GM19438 (cell line): ENCODE measurements around the gene TNFRSF13B.
"Not testable (repeated sequence)": the region's sequence is repeated elsewhere in the genome, so short reads cannot be mapped to it uniquely, and the experiment has no call there.

Experiments
- ATAC-seq: cut with Tn5 transposase; IDR thresholded peaks from one replicate; pipeline ENCODE4 v1.9.1; 2021; ENCODE audit warnings: low read depth; ENCODE audit not compliant: unreplicated experiment

The TNFRSF13B gene

GRCh38 chr17:16968786-16969185 lies 3.1 kb downstream of the TNFRSF13B start:
- ATAC-seq: no peak

GRCh38 chr17:16962804-16963203 lies 9.1 kb downstream of the TNFRSF13B start:
- no peak for ATAC-seq

DNA sequence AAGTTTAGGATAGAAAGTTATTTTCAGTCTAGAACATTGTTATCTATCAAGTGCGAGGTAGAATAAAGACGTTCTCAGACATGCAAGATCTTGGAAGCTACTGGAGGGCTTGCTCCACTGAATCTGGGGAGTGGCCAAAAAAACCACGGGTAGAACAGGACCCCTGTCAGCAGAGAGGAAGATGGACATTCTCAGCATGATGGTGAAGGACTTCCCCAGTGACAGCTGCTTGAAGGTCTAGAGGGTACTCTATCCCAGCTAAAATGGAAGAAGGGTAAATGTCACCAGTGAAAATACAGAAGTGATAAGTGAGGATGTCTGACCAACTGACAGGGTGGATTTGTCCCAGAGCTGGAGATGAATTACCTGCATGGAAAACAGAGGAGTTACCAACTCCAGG lies 10.1 kb downstream of the TNFRSF13B start:
- ATAC-seq: no peak

GRCh38 chr17:16961022-16961421 lies 10.9 kb downstream of the TNFRSF13B start:
- ATAC-seq: not testable (repeated sequence)

DNA sequence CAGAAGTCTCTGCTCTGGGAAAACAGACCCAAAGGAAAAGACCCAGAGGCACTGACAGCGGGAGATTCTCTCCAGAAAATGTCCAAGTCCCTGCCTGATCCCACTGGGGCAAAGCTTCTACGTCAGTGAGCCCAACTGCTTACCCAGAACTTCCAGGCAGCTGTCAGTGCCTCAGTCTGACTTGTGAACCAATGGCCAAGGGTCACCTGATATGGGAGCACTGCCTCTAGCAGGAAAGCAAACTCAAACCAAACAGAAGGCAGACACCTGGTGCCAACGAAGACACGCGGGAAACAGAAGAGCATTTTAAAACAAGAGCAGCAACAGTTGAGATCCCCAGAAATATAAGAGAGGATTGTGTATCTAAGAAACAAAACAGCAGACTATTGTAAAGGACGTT lies 16.9 kb downstream of the TNFRSF13B start:
- ATAC-seq: not testable (repeated sequence)

DNA sequence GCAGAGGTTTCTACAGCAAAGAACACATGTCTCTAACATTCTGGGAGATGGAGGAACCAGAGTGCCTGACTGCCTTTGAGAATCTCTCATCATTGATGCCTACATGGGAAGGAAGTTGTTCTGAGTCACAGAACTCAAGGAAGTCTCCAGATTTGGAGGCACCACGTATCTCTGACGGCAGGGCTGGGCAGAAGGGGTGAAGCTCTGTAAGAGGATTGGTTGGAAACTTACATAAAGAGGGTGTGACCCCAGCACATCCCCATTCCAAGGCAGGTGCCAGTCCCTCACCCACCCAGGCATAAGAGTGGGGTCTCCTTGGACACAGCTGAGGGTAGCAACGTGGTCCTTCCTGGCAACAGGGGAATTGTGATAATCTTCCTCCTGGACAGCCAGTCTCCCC lies 17.4 kb downstream of the TNFRSF13B start:
- ATAC-seq: no peak

- ATAC-seq: no peak
Observed at GRCh38 chr17:16953841-16954240, 18.1 kb downstream of the TNFRSF13B start.

GRCh38 chr17:16953347-16953746 lies 18.6 kb downstream of the TNFRSF13B start:
- no peak for ATAC-seq

GRCh38 chr17:16952401-16952800 lies 19.5 kb downstream of the TNFRSF13B start:
- no peak for ATAC-seq

- ATAC-seq: no peak
Observed at GRCh38 chr17:16950488-16950887, 21.4 kb downstream of the TNFRSF13B start.

- no peak for ATAC-seq
Observed at GRCh38 chr17:16948587-16949376, 23.1 kb downstream of the TNFRSF13B start.

DNA sequence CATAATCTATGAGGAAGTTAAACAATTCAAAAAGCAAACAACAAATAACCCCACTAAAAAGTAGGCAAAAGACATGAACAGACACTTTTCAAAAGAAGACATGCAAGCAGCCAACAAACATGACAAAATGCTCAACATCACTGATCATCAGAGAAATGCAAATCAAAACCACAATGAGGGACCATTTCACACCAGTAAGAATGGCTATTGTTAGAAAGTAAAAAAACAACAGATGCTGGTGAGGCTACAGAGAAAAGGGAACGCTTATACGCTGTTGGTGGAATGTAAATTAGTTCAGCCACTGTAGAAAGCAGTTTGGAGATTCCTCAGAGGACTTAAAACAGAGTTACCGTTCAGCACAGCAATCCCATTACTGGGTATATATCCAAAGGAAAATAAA lies 24.4 kb downstream of the TNFRSF13B start:
- no peak for ATAC-seq

- no peak for ATAC-seq
Observed at GRCh38 chr17:16945663-16946218, 26.2 kb downstream of the TNFRSF13B start.

- no peak for ATAC-seq
Observed at GRCh38 chr17:16945136-16945482, 26.8 kb downstream of the TNFRSF13B start.

DNA sequence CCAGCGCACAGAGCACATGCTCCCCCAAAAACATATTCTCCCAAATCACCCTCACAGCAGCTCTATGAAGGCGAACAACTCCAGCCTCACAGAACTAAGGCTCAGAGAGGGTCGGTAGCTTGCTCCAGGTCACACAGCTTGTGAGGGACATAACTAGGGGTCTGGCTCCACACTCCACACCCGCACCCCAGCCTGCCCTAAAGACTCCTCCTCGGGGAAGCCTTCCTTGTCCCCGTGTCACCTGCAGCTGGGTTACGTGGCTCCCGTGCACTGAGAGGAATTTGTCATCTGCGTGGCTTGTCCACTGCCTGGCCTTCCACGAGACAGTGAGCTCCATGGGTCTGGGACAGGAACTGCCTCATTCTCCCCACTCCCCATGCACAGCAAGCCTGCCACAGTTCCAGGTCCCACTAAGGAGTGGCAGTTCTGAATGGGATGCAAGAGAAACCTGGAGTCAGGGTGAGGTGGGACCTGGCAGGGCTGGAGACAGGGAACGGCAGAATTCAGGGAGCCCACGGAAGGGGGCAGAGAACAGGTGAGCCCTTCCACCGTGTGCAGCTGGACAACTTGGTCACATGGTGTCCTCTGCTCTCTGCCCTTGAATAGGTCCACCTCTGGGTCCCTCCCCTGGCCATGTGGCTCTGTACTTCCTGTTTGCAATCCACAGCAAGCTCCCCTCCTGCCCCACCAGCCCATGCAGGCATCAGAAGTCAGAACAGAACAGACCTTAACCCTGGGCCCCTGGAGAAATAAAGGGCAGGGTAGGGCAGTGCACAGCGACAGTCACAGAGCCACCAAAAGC lies 27.4 kb downstream of the TNFRSF13B start:
- no peak for ATAC-seq

DNA sequence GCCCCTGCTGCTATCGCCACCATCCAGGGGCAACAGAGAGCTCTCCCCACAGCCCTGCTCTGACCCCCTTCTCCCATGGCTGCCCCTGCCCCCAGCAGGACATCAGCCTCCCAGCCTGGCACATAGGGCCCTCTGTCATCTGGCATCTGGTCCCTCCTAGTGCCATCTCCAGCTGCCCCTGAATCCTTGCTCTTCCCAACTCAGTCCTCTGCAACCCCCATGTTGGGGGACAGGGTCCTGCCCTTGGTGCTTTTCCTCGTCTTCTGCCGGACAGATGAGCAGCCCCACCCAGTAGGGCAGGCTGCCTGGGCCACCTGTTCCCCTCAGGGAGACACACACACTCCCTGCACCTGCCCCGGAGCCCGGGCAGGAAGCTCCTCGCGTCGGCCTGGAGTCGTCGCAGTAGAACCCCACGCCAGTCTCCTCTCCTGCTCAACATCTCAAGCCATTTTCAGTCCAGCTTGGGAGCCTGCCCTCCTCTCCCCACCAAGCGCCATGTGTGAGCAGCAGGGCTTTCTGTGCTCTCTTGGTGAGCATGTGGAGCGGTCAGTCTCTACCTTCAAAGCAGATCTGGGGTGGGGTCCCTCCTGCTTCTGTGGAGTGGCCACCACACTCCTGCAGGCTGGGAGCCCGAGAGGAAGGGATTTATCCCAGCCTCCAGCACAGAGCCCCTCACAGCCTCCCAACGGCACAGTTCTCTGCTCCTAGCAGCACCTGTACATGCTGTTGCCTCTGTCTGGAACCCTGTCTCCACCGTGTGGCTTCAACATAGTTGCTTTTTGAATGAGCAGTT lies 28.2 kb downstream of the TNFRSF13B start:
- no peak for ATAC-seq

DNA sequence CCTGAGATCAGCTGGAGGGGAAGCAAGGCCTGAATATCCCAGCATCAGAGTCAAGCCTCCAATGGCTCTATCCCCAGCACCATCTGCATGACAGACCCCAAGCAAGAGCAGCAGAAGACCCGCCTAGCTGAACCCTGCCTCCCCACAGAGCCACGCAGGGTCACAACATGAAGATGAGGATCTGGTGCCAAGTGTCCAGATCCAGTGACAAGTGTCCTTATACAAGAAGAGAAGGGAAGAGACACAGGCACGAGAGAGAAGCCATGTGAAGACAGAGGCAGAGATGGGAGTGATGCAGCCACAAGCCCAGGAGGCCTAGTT lies 28.9 kb downstream of the TNFRSF13B start:
- ATAC-seq: no peak

DNA sequence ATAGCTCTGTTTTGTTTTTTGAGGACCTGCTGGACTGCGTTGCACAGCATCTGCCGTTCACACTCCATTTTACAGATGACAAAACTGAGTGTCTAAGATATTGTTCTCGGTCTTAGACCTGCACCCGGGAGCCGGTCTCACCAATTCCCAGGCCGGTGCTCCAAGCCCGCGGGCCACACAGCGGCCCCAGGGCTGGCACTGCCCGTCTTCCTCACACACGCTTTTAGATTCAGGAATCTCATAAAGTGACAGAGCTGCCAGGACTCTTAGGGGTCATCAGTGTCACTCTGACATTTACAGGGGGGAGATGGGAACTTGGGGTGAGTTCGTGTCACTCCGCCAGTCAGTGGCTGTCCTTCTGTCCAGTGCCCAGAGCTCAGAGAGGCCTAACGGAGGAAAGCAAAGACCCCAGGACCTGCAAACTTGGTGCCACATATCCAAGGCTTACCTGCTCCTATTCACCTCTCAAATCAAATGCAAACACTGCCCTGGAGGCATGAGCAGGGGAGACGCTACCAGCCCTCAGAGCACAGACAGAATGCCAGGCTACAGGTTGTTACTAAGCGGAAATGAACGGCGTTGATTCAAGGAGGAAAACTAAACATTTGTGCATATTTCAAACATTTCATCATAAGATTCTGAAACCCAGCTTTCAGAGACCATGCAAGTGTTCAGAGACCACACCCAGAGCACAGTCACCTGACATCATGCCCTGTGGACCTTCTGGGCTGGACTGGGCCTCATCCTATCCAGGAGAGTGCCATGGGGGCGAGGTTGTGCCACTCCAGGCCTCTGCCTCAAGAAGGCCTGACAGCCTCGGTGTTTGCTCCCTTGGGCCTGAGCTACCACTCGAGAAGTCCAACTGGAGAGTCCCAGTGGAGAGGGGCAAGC lies 29.5 kb downstream of the TNFRSF13B start:
- no peak for ATAC-seq

DNA sequence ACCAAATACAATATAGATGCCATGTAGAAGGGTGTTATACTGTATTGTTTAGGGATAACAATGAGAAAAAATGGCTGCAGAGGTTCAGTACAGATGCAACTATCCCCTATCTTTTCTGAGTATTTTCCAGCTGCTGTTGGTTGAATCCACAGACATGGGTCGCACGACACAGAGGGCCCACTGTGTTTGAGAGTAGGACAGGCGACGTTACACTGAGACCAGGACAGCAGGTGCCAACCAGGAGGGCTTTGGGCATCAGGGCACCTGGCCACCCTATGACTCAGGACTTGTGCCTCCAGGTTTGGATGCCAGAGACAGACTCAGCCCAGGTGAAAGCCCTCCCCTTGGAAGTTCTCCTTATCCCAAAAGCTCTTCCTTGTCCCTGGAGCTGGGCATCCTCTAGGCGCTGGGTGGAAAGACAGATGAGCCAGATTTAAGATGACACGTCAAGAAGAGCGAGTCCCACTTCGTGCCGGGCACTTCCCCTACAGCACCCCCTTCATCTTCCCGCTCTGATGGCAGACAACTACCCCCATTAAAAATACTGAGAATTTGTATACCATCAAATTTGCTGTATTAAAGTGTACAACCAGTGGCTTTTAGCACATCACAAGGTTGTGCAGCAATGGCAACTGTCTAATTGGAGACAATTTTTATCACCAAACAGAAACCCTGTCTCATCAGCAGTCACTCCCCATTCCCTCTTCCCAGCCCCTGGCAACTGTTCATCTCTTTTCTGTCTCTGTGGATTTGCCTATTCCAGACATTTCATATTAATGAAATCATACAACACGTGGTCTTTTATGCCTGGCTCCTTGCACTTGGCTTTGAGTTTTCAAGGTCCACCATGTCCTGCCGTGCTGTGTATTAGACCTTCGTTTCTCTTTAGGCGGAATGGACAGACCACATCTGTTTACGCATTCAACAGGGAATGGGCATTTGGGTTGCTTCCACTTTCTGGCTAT lies 30.6 kb downstream of the TNFRSF13B start:
- ATAC-seq: no peak
